Calu3 (cell line): ENCODE results near the gene C2orf42. TPM values are rescaled to one million over a fixed set of nuclear protein-coding genes. Genes with fewer than 3 reads are reported as not detected.
A peak's percentile ranks its signal among the peaks of the same experiment; 100 is the strongest.

Source experiments
- BruUV-seq: library from RNA; stranded (reverse); fragments of 400-500 nt; replicated peaks from 2 replicates; lab custom pipeline; 2021; lab: Mats Ljungman, UMichigan
- CTCF ChIA-PET: fragments of 300-600 bp; sonication (Branson Sonifier 250); formaldehyde crosslinking; loops from one replicate; lab custom pipeline; 2022; ENCODE audit warnings: antibody characterized with exemption; lab: Charles Lee
- DNase-seq: peaks from one replicate; pipeline ENCODE4 v3.0.0; 2022
- H3K27ac Mint-ChIP-seq: one replicate; pipeline ENCODE4 v1.8.0; 2022; ENCODE audit warnings: mixed read lengths; ENCODE audit not compliant: unreplicated experiment
- H3K27me3 Mint-ChIP-seq: one replicate; pipeline ENCODE4 v1.8.0; 2022; ENCODE audit warnings: mixed read lengths; ENCODE audit not compliant: unreplicated experiment
- H3K36me3 Mint-ChIP-seq: one replicate; pipeline ENCODE4 v1.8.0; 2022; ENCODE audit warnings: mild to moderate bottlenecking, moderate library complexity, mixed read lengths; ENCODE audit not compliant: insufficient read depth, unreplicated experiment
- H3K4me1 Mint-ChIP-seq: one replicate; pipeline ENCODE4 v1.8.0; 2022; ENCODE audit warnings: mild to moderate bottlenecking, low read depth, mixed read lengths; ENCODE audit not compliant: unreplicated experiment
- H3K4me3 Mint-ChIP-seq: one replicate; pipeline ENCODE4 v1.8.0; 2022; ENCODE audit warnings: mild to moderate bottlenecking, low read depth, moderate library complexity, mixed read lengths; ENCODE audit not compliant: unreplicated experiment
- H3K9me3 Mint-ChIP-seq: one replicate; pipeline ENCODE4 v1.8.0; 2022; ENCODE audit warnings: low read depth, mixed read lengths; ENCODE audit not compliant: unreplicated experiment
- intact Hi-C: fragments of 100-400 bp; cut with micrococcal nuclease; formaldehyde crosslinking; loops from one replicate; pipeline ENCODE4 v1.10.0; 2022; ENCODE audit not compliant: unreplicated experiment
- total RNA-seq: library from RNA; stranded (reverse); gene quantifications from 2 replicates; pipeline ENCODE4 v1.2.3, GENCODE V29; 2022
- TF ChIP-seq, protein P1 (sequence below): fragments of 200-600 bp; IDR thresholded peaks from one replicate; pipeline ENCODE4 v1.8.0; 2022; ENCODE audit warnings: antibody characterized with exemption; ENCODE audit not compliant: unreplicated experiment

Gene C2orf42
- total RNA-seq, 1 experiment from 2014 or later, result 11.6 TPM

GRCh38 chr2:70201225-70201768, 10.5 kb upstream of the C2orf42 start:
- DNase-seq, result no peak
- Mint-ChIP-seq H3K27me3 (no peaks in the 10 kb centered on the region), H3K36me3 (no peaks in the 10 kb centered on the region), H3K4me1 (no peaks in the 10 kb centered on the region), H3K9me3 (no peaks in the 10 kb centered on the region), H3K4me3 (no peak overlapping the region), H3K27ac (no peak overlapping the region)
- intact Hi-C loops, result no loop called here
- BruUV-seq, result no TSS peak
- CTCF ChIA-PET, result no interaction called here
- TF ChIP-seq, protein P1, sequence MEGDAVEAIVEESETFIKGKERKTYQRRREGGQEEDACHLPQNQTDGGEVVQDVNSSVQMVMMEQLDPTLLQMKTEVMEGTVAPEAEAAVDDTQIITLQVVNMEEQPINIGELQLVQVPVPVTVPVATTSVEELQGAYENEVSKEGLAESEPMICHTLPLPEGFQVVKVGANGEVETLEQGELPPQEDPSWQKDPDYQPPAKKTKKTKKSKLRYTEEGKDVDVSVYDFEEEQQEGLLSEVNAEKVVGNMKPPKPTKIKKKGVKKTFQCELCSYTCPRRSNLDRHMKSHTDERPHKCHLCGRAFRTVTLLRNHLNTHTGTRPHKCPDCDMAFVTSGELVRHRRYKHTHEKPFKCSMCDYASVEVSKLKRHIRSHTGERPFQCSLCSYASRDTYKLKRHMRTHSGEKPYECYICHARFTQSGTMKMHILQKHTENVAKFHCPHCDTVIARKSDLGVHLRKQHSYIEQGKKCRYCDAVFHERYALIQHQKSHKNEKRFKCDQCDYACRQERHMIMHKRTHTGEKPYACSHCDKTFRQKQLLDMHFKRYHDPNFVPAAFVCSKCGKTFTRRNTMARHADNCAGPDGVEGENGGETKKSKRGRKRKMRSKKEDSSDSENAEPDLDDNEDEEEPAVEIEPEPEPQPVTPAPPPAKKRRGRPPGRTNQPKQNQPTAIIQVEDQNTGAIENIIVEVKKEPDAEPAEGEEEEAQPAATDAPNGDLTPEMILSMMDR, result no peak

DNA sequence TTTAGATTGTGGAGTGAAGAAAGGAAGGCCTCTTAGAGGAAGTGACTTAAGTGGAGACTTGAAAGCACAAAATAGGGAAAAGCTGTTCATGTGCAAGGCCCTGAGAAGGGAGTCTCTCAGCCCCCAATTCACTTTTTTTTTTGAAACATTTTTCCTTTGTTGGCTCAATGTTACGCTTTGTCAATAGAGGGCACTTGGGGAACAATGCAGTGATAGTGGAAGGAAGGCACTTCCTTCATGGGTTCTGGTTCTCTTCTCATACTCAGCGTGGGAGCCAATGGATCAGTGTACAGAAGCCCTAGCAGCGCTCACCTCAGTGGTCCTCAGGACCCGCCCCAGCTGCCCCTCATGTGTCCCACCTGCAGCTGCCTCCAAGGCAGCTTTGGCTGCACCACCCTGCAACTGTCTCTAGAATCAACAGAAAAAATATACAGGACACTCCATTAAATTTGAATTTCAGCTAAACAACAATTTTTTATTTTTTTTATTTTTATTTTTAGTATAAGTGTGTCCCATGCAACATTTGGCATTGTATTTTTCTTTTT, 8.6 kb upstream of the C2orf42 start:
- CTCF ChIA-PET, result no interaction called here
- no peaks in the 10 kb centered on the region for H3K9me3 Mint-ChIP-seq
- H3K27ac Mint-ChIP-seq, result no peak overlapping the region
- H3K36me3 Mint-ChIP-seq, result no peaks in the 10 kb centered on the region
- BruUV-seq, result no TSS peak
- H3K4me1 Mint-ChIP-seq, result no peaks in the 10 kb centered on the region
- TF ChIP-seq, protein P1, result no peak
- intact Hi-C loops, result no loop called here
- DNase-seq, result no peak
- H3K27me3 Mint-ChIP-seq, result no peaks in the 10 kb centered on the region
- H3K4me3 Mint-ChIP-seq, result no peak overlapping the region

- no peak overlapping the region for H3K4me3 Mint-ChIP-seq
- intact Hi-C loops, result no loop called here
- no peak overlapping the region for H3K27ac Mint-ChIP-seq
- CTCF ChIA-PET, result no interaction called here
- H3K27me3 Mint-ChIP-seq, result no peaks in the 10 kb centered on the region
- TF ChIP-seq, protein P1, result no peak
- H3K9me3 Mint-ChIP-seq, result no peaks in the 10 kb centered on the region
- no peak for DNase-seq
- peaks cover 21% of the 10 kb centered on the region for H3K36me3 Mint-ChIP-seq
- BruUV-seq, result no TSS peak
- H3K4me1 Mint-ChIP-seq, result no peaks in the 10 kb centered on the region
These were observed 1.7 kb upstream of the C2orf42 start for GRCh38 chr2:70192516-70192915.

DNA sequence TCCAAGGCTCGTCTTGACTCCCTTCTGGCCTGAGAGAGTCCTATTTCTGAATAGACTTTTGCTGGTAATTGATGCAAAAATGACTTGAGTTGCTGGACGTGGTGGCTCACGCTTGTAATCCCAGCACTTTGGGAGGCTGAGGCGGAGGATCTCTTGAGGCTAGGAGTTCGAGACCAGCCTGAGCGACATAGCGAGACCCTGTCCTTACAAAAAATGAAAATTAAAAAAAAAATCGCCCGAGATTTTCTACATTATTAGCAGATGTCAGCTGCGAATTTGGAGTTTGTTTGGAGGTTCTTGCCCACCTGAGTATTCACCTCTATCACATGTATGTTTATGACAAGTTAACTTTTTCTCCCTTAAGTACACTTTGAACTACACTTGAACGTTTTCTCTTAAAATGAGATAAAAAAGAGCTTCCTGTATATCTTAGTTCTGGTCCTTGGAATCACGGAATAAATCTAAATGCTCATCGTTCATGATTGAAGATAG, 471 bp upstream of the C2orf42 start:
- H3K27ac Mint-ChIP-seq, result peak overlapping the region; percentile 97
- H3K9me3 Mint-ChIP-seq, result no peaks in the 10 kb centered on the region
- H3K4me1 Mint-ChIP-seq, result no peaks in the 10 kb centered on the region
- DNase-seq, result no peak
- H3K36me3 Mint-ChIP-seq, result peaks cover 21% of the 10 kb centered on the region
- no TSS peak for BruUV-seq
- peak overlapping the region; percentile 89 for H3K4me3 Mint-ChIP-seq
- CTCF ChIA-PET, result interaction anchor here (0.6 to 1.3 kb wide), 3 partner anchors 67 to 277 kb away, joined by 3 to 7 read pairs (median 4); partner anchors contain the start of gene MXD1
- intact Hi-C loops, result no loop called here
- TF ChIP-seq, protein P1, result no peak
- no peaks in the 10 kb centered on the region for H3K27me3 Mint-ChIP-seq
